Thyroid gland (tissue), 4 donors: Measurements from ENCODE around the gene FRMPD1. TPM values are rescaled to one million over a fixed set of nuclear protein-coding genes. Genes with fewer than 3 reads are reported as not detected.
"Not testable (repeated sequence)": the region's sequence is repeated elsewhere in the genome, so short reads cannot be mapped to it uniquely, and the experiment has no call there.

Source experiments
- DNase-seq, 2 donors: peaks; one replicate each; pipeline ENCODE4 v3.0.0-alpha.2; 2019
- H3K27ac ChIP-seq, 3 donors: fragments of 200-600 bp; sonication (generic); 1 replicate in 2 of 3; 2 replicates in 1 of 3; pipeline ENCODE4 v1.5.1; 2016 to 2019; ENCODE audit warnings: mild to moderate bottlenecking in 1 of 3, moderate library complexity in 1 of 3
- H3K27me3 ChIP-seq: fragments of 200-600 bp; sonication (generic); one replicate; pipeline ENCODE4 v1.5.1; 2019
- H3K36me3 ChIP-seq, 2 donors: fragments of 200-600 bp; sonication (generic); one replicate each; pipeline ENCODE4 v1.5.1; 2016 to 2019
- H3K4me1 ChIP-seq, 2 donors: fragments of 200-600 bp; sonication (generic); one replicate each; pipeline ENCODE4 v1.5.1; 2017 to 2019
- H3K4me3 ChIP-seq, 3 donors: fragments of 200-600 bp; sonication (generic); replicated peaks in 1 of 3; 1 replicate in 2 of 3; 2 replicates in 1 of 3; pipeline ENCODE4 v1.5.1; 2016; ENCODE audit warnings: mild to moderate bottlenecking in 1 of 3
- H3K9me3 ChIP-seq: fragments of 200-600 bp; sonication (generic); one replicate; pipeline ENCODE4 v1.5.1; 2017
- POLR2A ChIP-seq, 2 donors: fragments of 450-650 bp; IDR thresholded peaks; one replicate each; pipeline ENCODE4 v1.6.1; 2017; ENCODE audit warnings: antibody characterized with exemption in 2 of 2, mild to moderate bottlenecking in 2 of 2, moderate library complexity in 1 of 2
- WGBS, 2 donors: methylation state at CpG; one replicate each; pipeline ENCODE4 v1.1.5; 2017; 5-methylcytosine and 5-hydroxymethylcytosine counted together
- intact Hi-C: fragments of 100-400 bp; cut with DNase I; formaldehyde crosslinking; loops from one replicate; pipeline ENCODE4 v1.15.1; 2023
- total RNA-seq, 4 donors: library from RNA; depleted of rRNA; stranded (reverse); fragments of >200 nt; gene quantifications; one replicate each; pipeline ENCODE4 v1.2.3, GENCODE V29; 2016
- TF ChIP-seq, protein P1 (sequence below), 6 experiments: fragments of 200-600 bp in 3 of 6; fragments of 450-650 bp in 3 of 6; sonication (generic) in 3 of 6; IDR thresholded peaks; one replicate each; pipeline ENCODE4 v1.5.1; 2016 to 2019; ENCODE audit warnings: antibody characterized with exemption in 6 of 6, mild to moderate bottlenecking in 2 of 6, inconsistent platforms in 1 of 6, moderate library complexity in 1 of 6

FRMPD1 gene
- total RNA-seq, 4 donors from 2014 or later: 0.13 to 0.49 (median 0.22) TPM; not detected in 1

- intact Hi-C loops: no loop called here
- TF ChIP-seq, protein P1, sequence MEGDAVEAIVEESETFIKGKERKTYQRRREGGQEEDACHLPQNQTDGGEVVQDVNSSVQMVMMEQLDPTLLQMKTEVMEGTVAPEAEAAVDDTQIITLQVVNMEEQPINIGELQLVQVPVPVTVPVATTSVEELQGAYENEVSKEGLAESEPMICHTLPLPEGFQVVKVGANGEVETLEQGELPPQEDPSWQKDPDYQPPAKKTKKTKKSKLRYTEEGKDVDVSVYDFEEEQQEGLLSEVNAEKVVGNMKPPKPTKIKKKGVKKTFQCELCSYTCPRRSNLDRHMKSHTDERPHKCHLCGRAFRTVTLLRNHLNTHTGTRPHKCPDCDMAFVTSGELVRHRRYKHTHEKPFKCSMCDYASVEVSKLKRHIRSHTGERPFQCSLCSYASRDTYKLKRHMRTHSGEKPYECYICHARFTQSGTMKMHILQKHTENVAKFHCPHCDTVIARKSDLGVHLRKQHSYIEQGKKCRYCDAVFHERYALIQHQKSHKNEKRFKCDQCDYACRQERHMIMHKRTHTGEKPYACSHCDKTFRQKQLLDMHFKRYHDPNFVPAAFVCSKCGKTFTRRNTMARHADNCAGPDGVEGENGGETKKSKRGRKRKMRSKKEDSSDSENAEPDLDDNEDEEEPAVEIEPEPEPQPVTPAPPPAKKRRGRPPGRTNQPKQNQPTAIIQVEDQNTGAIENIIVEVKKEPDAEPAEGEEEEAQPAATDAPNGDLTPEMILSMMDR (IDR thresholded peaks at IDR 0.05): no peak
- TF ChIP-seq POLR2A (IDR thresholded peaks at IDR 0.05): no peak
- no peaks in the 10 kb centered on the region for H3K9me3 ChIP-seq
- 85 to 89% methylated on average over 3 of the region's 3 CpGs for WGBS, 2 donors
- H3K27me3 ChIP-seq: no peaks in the 10 kb centered on the region
- H3K36me3 ChIP-seq: peaks cover 0 to 6% of the 10 kb centered on the region in 2 donors
- H3K27ac ChIP-seq: no peak overlapping the region
- no peak for DNase-seq
- H3K4me1 ChIP-seq: peaks cover 0 to 4% of the 10 kb centered on the region in 2 donors
- H3K4me3 ChIP-seq: no peak overlapping the region
Observed at GRCh38 chr9:37758747-37759146, 108.0 kb downstream of the FRMPD1 start.

GRCh38 chr9:37760416-37761161 lies 109.8 kb downstream of the FRMPD1 start:
- 83 to 87% methylated on average over 7 of the region's 7 CpGs for WGBS, 2 donors
- TF ChIP-seq, protein P1 (IDR thresholded peaks at IDR 0.05): no peak
- TF ChIP-seq POLR2A (IDR thresholded peaks at IDR 0.05): no peak

GRCh38 chr9:37761511-37761910 lies 110.8 kb downstream of the FRMPD1 start:
- TF ChIP-seq, protein P1 (IDR thresholded peaks at IDR 0.05): no peak
- no peak for TF ChIP-seq POLR2A (IDR thresholded peaks at IDR 0.05)
- Histone ChIP-seq H3K27me3 (no peaks in the 10 kb centered on the region), H3K27ac (no peak overlapping the region), H3K4me1 (no peaks in the 10 kb centered on the region), H3K4me3 (no peak overlapping the region), H3K9me3 (no peaks in the 10 kb centered on the region), H3K36me3 (peaks cover 0 to 6% of the 10 kb centered on the region in 2 donors)
- WGBS, 2 donors: 60 to 91% methylated on average over 3 of the region's 3 CpGs
- no peak for DNase-seq
- intact Hi-C loops: no loop called here

More at GRCh38 chr9:37760416-37761161, 109.8 kb downstream of the FRMPD1 start:
- Histone ChIP-seq H3K4me3 (no peak overlapping the region), H3K9me3 (no peaks in the 10 kb centered on the region), H3K36me3 (peaks cover 0 to 6% of the 10 kb centered on the region in 2 donors), H3K4me1 (no peaks in the 10 kb centered on the region), H3K27ac (no peak overlapping the region), H3K27me3 (no peaks in the 10 kb centered on the region)
- no peak for DNase-seq
- intact Hi-C loops: no loop called here

DNA sequence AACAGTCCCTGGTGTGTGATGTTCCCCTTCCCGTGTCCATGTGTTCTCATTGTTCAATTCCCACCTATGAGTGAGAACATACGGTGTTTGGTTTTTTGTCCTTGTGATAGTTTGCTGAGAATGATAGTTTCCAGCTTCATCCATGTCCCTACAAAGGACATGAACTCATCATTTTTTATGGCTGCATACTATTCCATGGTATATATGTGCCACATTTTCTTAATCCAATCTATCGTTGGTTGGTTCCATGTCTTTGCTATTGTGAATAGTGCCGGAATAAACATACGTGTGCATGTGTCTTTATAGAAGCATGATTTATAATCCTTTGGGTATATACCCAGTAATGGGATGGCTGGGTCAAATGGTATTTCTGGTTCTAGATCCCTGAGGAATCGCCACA lies 114.5 kb downstream of the FRMPD1 start:
- H3K4me1 ChIP-seq, DNase-seq, H3K27ac ChIP-seq, intact Hi-C loops, H3K27me3 ChIP-seq, H3K36me3 ChIP-seq, H3K4me3 ChIP-seq, H3K9me3 ChIP-seq: not testable (repeated sequence)
- WGBS, 2 donors: 81 to 98% methylated on average over 6 of the region's 6 CpGs

GRCh38 chr9:37769306-37769705 lies 118.6 kb downstream of the FRMPD1 start:
- H3K36me3 ChIP-seq: peaks cover 0 to 16% of the 10 kb centered on the region in 2 donors

More at GRCh38 chr9:37769306-37769705, 118.6 kb downstream of the FRMPD1 start:
- H3K27me3 ChIP-seq: no peaks in the 10 kb centered on the region
- H3K4me1 ChIP-seq: no peaks in the 10 kb centered on the region
- no peak overlapping the region for H3K4me3 ChIP-seq
- intact Hi-C loops: no loop called here
- WGBS, 2 donors: 69 to 90% methylated on average over 5 of the region's 5 CpGs
- H3K9me3 ChIP-seq: no peaks in the 10 kb centered on the region
- no peak overlapping the region for H3K27ac ChIP-seq
- TF ChIP-seq, protein P1 (IDR thresholded peaks at IDR 0.05): no peak
- no peak for TF ChIP-seq POLR2A (IDR thresholded peaks at IDR 0.05)
- no peak for DNase-seq
